Effector memory CD4-positive, alpha-beta T cell (primary cell): ENCODE measurements around the gene A3GALT2.

Source experiments
- DNase-seq, 3 donors: peaks; one replicate each; pipeline ENCODE4 v3.0.0-alpha.2; 2020
- H3K27ac ChIP-seq: 2 replicates; pipeline ENCODE4 v1.7.0; 2013; ENCODE audit warnings: mild to moderate bottlenecking, low read length, moderate library complexity; ENCODE audit not compliant: insufficient read depth, poor library complexity, severe bottlenecking
- H3K27me3 ChIP-seq: replicated peaks from 2 replicates; pipeline ENCODE4 v1.7.0; 2013; ENCODE audit warnings: mild to moderate bottlenecking, low read length; ENCODE audit not compliant: insufficient read depth, control insufficient read depth, poor library complexity, severe bottlenecking
- H3K36me3 ChIP-seq: 2 replicates; pipeline ENCODE4 v1.7.0; 2013; ENCODE audit warnings: mild to moderate bottlenecking, low read length, moderate library complexity; ENCODE audit not compliant: control insufficient read depth, insufficient read depth
- H3K4me1 ChIP-seq: 2 replicates; pipeline ENCODE4 v1.7.0; 2013; ENCODE audit warnings: low read length, mild to moderate bottlenecking; ENCODE audit not compliant: control insufficient read depth, insufficient read depth, poor library complexity, severe bottlenecking
- H3K4me3 ChIP-seq: 2 replicates; pipeline ENCODE4 v1.7.0; 2013; ENCODE audit warnings: low read length, low read depth, mild to moderate bottlenecking; ENCODE audit not compliant: insufficient read depth, poor library complexity, severe bottlenecking
- H3K9me3 ChIP-seq: 2 replicates; pipeline ENCODE4 v1.7.0; 2013; ENCODE audit warnings: mild to moderate bottlenecking, low read length, moderate library complexity; ENCODE audit not compliant: control insufficient read depth

A3GALT2 gene

GRCh38 chr1:33257207-33257771 lies 63.6 kb downstream of the A3GALT2 start:
- no peaks in the 10 kb centered on the region for H3K27me3 ChIP-seq
- no peak for DNase-seq
- H3K4me3 ChIP-seq, result peak overlapping the region; percentile 76
- no peaks in the 10 kb centered on the region for H3K36me3 ChIP-seq
- H3K27ac ChIP-seq, result peak overlapping the region; percentile 67
- H3K4me1 ChIP-seq, result peaks cover 14% of the 10 kb centered on the region
- H3K9me3 ChIP-seq, result no peaks in the 10 kb centered on the region
